ENCODE data around the gene PAX8. TPM values are rescaled to one million over a fixed set of nuclear protein-coding genes. Genes with fewer than 3 reads are reported as not detected.

PAX8 gene
- total and polyA plus RNA-seq, 2 of the 13 experiments (the other 11 are each of a cell fraction or from before 2014, with no cell fraction given) = 1.5 to 8.8 TPM

DNA sequence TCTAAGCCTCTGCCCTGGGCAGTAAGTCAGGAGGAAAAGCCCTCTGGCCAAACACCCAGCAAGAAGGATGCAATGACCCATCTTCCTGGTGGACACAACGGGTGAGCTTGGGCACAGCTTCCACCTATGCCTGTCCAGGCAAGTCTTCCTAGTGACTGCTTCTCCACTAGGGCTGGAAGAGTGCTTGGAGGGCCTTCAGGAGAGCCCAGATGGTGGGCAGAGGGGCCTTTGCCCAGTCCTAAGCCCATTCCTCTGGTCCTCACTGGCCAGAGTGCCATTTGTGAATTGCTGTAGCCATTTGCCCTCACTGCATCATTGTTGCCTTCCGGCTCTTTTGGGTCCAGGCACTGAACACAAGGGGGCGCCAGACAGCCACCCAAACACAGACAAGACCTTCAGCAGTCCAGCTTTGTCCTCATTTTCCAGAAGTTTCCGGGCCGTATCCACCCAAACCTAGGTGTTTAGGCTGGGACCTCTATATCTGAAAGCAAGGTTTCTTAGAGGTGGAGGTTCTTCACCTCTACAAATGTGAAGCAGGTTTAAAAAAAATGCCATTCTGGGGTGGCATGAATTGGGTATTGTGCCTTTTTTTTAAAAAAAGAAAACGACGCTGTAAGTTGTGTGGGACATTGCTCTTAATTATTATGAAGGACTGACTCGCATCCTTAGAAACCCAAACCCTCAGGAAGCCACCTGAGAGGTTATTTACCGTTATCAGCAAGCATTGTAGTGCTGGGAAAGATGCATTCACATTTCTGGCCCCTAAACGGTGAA lies 29.5 kb downstream of the PAX8 start (continued):
- TF ChIP-seq SYNCRIP (IDR thresholded peaks at IDR 0.05; ENCODE audit: insufficient read depth, low read depth, low read length) (no peak), ZNF563 (CRISPR knock-in tag; IDR thresholded peaks at IDR 0.05) (0 out of 2 replicates have a peak, but pooled peaks have one; percentile 13), ZNF441 (CRISPR knock-in tag; IDR thresholded peaks at IDR 0.05; ENCODE audit: borderline replicate concordance) (no peak), ARID2 (CRISPR knock-in tag; IDR thresholded peaks at IDR 0.05; ENCODE audit: borderline replicate concordance) (peak; percentile 78; the same call in 1 of the 2 replicates), YY1 (IDR thresholded peaks at IDR 0.05; ENCODE audit: insufficient read depth, insufficient replicate concordance, low read depth, low read length) (peak; percentile 67), BORCS8-MEF2B (CRISPR knock-in tag; IDR thresholded peaks at IDR 0.05) (peak; percentile 36; the same call in 1 of the 2 replicates), CBX5 (CRISPR knock-in tag; IDR thresholded peaks at IDR 0.05; ENCODE audit: borderline replicate concordance) (peak; percentile 67; the same call in 1 of the 2 replicates), HDAC6 (IDR thresholded peaks at IDR 0.05; ENCODE audit: low read depth, low read length) (no peak), ZNF605 (CRISPR knock-in tag; IDR thresholded peaks at IDR 0.05) (0 out of 2 replicates have a peak, but pooled peaks have one; percentile 31), THAP11 (CRISPR knock-in tag; IDR thresholded peaks at IDR 0.05) (0 out of 2 replicates have a peak, but pooled peaks have one; percentile 36), KAT8 (CRISPR knock-in tag; IDR thresholded peaks at IDR 0.05) (0 out of 2 replicates have a peak, but pooled peaks have one; percentile 37), PHF20 (CRISPR knock-in tag; IDR thresholded peaks at IDR 0.05) (no peak), ZNF205 (CRISPR knock-in tag; IDR thresholded peaks at IDR 0.05) (peak; percentile 25; the same call in 1 of the 2 replicates), STAG1 (CRISPR knock-in tag; IDR thresholded peaks at IDR 0.05) (peak; percentile 98), NCOA5 (CRISPR knock-in tag; IDR thresholded peaks at IDR 0.05) (no peak), ZSCAN31 (CRISPR knock-in tag; IDR thresholded peaks at IDR 0.05; ENCODE audit: low read depth) (peak; percentile 57; the same call in 1 of the 2 replicates), ERF (CRISPR knock-in tag; IDR thresholded peaks at IDR 0.05) (peak; percentile 47; the same call in 1 of the 2 replicates), SMAD3 (CRISPR knock-in tag; IDR thresholded peaks at IDR 0.05) (peak; percentile 60; the same call in 1 of the 2 replicates), NR2F1 (CRISPR knock-in tag; IDR thresholded peaks at IDR 0.05) (no peak), ZFP36 (IDR thresholded peaks at IDR 0.05; ENCODE audit: borderline replicate concordance, low read depth, low read length, partially characterized antibody) (peak; percentile 26)
- TF ChIP-seq, protein P1, sequence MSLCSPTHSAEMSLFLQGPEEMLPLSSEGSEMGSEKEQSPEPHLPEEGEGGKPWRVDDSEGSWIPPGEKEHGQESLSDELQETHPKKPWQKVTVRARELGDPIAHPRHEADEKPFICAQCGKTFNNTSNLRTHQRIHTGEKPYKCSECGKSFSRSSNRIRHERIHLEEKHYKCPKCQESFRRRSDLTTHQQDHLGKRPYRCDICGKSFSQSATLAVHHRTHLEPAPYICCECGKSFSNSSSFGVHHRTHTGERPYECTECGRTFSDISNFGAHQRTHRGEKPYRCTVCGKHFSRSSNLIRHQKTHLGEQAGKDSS (CRISPR knock-in tag; IDR thresholded peaks at IDR 0.05; ENCODE audit: borderline replicate concordance, low read depth) = 0 out of 2 replicates have a peak, but pooled peaks have one; percentile 38
- TF ChIP-seq, protein P2, sequence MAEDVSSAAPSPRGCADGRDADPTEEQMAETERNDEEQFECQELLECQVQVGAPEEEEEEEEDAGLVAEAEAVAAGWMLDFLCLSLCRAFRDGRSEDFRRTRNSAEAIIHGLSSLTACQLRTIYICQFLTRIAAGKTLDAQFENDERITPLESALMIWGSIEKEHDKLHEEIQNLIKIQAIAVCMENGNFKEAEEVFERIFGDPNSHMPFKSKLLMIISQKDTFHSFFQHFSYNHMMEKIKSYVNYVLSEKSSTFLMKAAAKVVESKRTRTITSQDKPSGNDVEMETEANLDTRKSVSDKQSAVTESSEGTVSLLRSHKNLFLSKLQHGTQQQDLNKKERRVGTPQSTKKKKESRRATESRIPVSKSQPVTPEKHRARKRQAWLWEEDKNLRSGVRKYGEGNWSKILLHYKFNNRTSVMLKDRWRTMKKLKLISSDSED (CRISPR knock-in tag; IDR thresholded peaks at IDR 0.05) = no peak
- TF ChIP-seq, protein P3, sequence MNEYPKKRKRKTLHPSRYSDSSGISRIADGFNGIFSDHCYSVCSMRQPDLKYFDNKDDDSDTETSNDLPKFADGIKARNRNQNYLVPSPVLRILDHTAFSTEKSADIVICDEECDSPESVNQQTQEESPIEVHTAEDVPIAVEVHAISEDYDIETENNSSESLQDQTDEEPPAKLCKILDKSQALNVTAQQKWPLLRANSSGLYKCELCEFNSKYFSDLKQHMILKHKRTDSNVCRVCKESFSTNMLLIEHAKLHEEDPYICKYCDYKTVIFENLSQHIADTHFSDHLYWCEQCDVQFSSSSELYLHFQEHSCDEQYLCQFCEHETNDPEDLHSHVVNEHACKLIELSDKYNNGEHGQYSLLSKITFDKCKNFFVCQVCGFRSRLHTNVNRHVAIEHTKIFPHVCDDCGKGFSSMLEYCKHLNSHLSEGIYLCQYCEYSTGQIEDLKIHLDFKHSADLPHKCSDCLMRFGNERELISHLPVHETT (CRISPR knock-in tag; conservative IDR thresholded peaks at IDR 0.05) = no peak
- TF ChIP-seq, protein P4, sequence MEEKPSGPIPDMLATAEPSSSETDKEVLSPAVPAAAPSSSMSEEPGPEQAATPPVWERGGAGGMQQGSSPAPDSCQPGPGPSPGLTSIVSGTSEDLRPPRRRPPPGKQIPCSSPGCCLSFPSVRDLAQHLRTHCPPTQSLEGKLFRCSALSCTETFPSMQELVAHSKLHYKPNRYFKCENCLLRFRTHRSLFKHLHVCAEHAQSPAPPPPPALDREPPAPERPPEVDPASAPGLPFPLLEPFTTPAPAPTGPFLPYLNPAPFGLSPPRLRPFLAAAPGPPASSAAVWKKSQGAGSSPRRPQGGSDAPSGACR (CRISPR knock-in tag; IDR thresholded peaks at IDR 0.05) = peak; percentile 28; the same call in 1 of the 2 replicates
